A204.1 (cell line): ENCODE data around the gene FNIP2.
"Not testable (repeated sequence)": the region's sequence is repeated elsewhere in the genome, so short reads cannot be mapped to it uniquely, and the experiment has no call there.

Source experiments
- FAIRE-seq: peaks from 2 replicates; lab custom pipeline; 2012; peaks lifted over from hg19 to GRCh38; lab: Jason Lieb, UNC

Gene FNIP2

GRCh38 chr4:158768555-158769174, at the start of gene FNIP2:
TSS of gene FNIP2 (plus strand) at chr4:158769026. CDS start at chr4:158769213, 187 bp downstream.
- no peak for FAIRE-seq

- FAIRE-seq, result no peak
Observed at GRCh38 chr4:158721680-158722079, 47.1 kb upstream of the FNIP2 start.

GRCh38 chr4:158722291-158722916, 46.4 kb upstream of the FNIP2 start:
- no peak for FAIRE-seq

- FAIRE-seq, result peak; percentile 34
Observed at GRCh38 chr4:158722917-158723793, 45.7 kb upstream of the FNIP2 start, which contains the start of gene PPID. TSS of gene PPID (minus strand) at chr4:158723396. CDS start at chr4:158723288, 108 bp downstream.

- no peak for FAIRE-seq
Observed at GRCh38 chr4:158724637-158725036, 44.2 kb upstream of the FNIP2 start.

- no peak for FAIRE-seq
Observed at GRCh38 chr4:158726633-158727032, 42.2 kb upstream of the FNIP2 start.

- FAIRE-seq, result no peak
Observed at GRCh38 chr4:158728236-158728635, 40.6 kb upstream of the FNIP2 start.

- FAIRE-seq, result peak; percentile 89
Observed at GRCh38 chr4:158729716-158730559, 38.9 kb upstream of the FNIP2 start.

- FAIRE-seq, result no peak
Observed at GRCh38 chr4:158738866-158739265, 30.0 kb upstream of the FNIP2 start.

- FAIRE-seq, result no peak
Observed at GRCh38 chr4:158739600-158739999, 29.2 kb upstream of the FNIP2 start.

- no peak for FAIRE-seq
Observed at GRCh38 chr4:158741326-158742021, 27.4 kb upstream of the FNIP2 start.

- FAIRE-seq, result not testable (repeated sequence)
Observed at GRCh38 chr4:158746537-158746936, 22.3 kb upstream of the FNIP2 start.

- FAIRE-seq, result no peak
Observed at GRCh38 chr4:158750379-158750778, 18.4 kb upstream of the FNIP2 start.

- FAIRE-seq, result no peak
Observed at GRCh38 chr4:158754385-158755180, 14.2 kb upstream of the FNIP2 start.

- FAIRE-seq, result not testable (repeated sequence)
Observed at GRCh38 chr4:158755819-158756218, 13.0 kb upstream of the FNIP2 start.

GRCh38 chr4:158756588-158756987, 12.2 kb upstream of the FNIP2 start:
- no peak for FAIRE-seq

- FAIRE-seq, result no peak
Observed at GRCh38 chr4:158758142-158758541, 10.7 kb upstream of the FNIP2 start.

- FAIRE-seq, result no peak
Observed at GRCh38 chr4:158758703-158759102, 10.1 kb upstream of the FNIP2 start.

GRCh38 chr4:158759539-158759938, 9.3 kb upstream of the FNIP2 start:
- not testable (repeated sequence) for FAIRE-seq

GRCh38 chr4:158760866-158761265, 8.0 kb upstream of the FNIP2 start:
- FAIRE-seq, result no peak

GRCh38 chr4:158762553-158762952, 6.3 kb upstream of the FNIP2 start:
- no peak for FAIRE-seq
